CD4-positive, alpha-beta T cell (primary cell): Measurements from ENCODE around the gene LAT. TPM values are rescaled to one million over a fixed set of nuclear protein-coding genes. Genes with fewer than 3 reads are reported as not detected.

Experiments used
- ATAC-seq: fragments of 200-7000 bp; cut with Tn5 transposase; one replicate; pipeline ENCODE4 v1.10.0; 2022; ENCODE audit warnings: mild to moderate bottlenecking; ENCODE audit not compliant: poor library complexity
- CTCF ChIA-PET: fragments of 350-600 bp; sonication (Branson Sonifier 250); formaldehyde crosslinking; loops from one replicate; lab custom pipeline; 2021; ENCODE audit warnings: antibody characterized with exemption, inconsistent platforms; lab: Charles Lee
- POLR2A ChIA-PET: fragments of 350-600 bp; sonication (Branson Sonifier 250); formaldehyde crosslinking; loops from one replicate; lab custom pipeline; 2021; ENCODE audit warnings: antibody characterized with exemption, inconsistent platforms; lab: Charles Lee
- DNase-seq, 14 experiments: peaks; one replicate each; pipeline ENCODE4 v3.0.0-alpha.2; 2013 to 2020; ENCODE audit warnings: mixed read lengths in 2 of 14
- H3K27ac ChIP-seq, 2 donors: one replicate each; pipeline versions ENCODE4 v1.5.1 to v1.7.0; 2013; ENCODE audit warnings: low read length in 2 of 2, low read depth in 1 of 2, mild to moderate bottlenecking in 1 of 2
- H3K27me3 ChIP-seq, 2 experiments: 1 replicate in 1 of 2; 2 replicates in 1 of 2; pipeline versions ENCODE4 v1.6.1 to v1.7.0; 2013; ENCODE audit warnings: low read length in 2 of 2, control low read depth in 1 of 2, mild to moderate bottlenecking in 1 of 2, moderate library complexity in 1 of 2; ENCODE audit not compliant: insufficient read depth in 2 of 2, control insufficient read depth in 1 of 2
- H3K36me3 ChIP-seq: one replicate; pipeline ENCODE4 v1.6.1; 2013; ENCODE audit warnings: low read length, control low read depth; ENCODE audit not compliant: insufficient read depth
- H3K4me1 ChIP-seq: one replicate; pipeline ENCODE4 v1.6.1; 2013; ENCODE audit warnings: low read length, control low read depth; ENCODE audit not compliant: insufficient read depth
- H3K4me3 ChIP-seq: one replicate; pipeline ENCODE4 v1.5.1; 2013; ENCODE audit warnings: mild to moderate bottlenecking, low read length, moderate library complexity
- H3K9me3 ChIP-seq, 2 experiments: 1 replicate in 1 of 2; 2 replicates in 1 of 2; pipeline versions ENCODE4 v1.6.1 to v1.7.0; 2013; ENCODE audit warnings: low read length in 2 of 2, mild to moderate bottlenecking in 2 of 2, control low read depth in 1 of 2, moderate library complexity in 1 of 2; ENCODE audit not compliant: control insufficient read depth in 1 of 2, insufficient read depth in 1 of 2
- H3K27ac Mint-ChIP-seq: one replicate; pipeline ENCODE4 v1.8.0; 2020; ENCODE audit warnings: mixed read lengths
- H3K27me3 Mint-ChIP-seq: one replicate; pipeline ENCODE4 v1.8.0; 2021; ENCODE audit warnings: mixed read lengths
- H3K36me3 Mint-ChIP-seq: one replicate; pipeline ENCODE4 v1.8.0; 2021; ENCODE audit warnings: low read depth, mixed read lengths
- H3K4me1 Mint-ChIP-seq: one replicate; pipeline ENCODE4 v1.8.0; 2021; ENCODE audit warnings: low read depth, mixed read lengths
- H3K4me3 Mint-ChIP-seq: one replicate; pipeline ENCODE4 v1.8.0; 2020; ENCODE audit warnings: mild to moderate bottlenecking, mixed read lengths
- H3K9me3 Mint-ChIP-seq: one replicate; pipeline ENCODE4 v1.8.0; 2020; ENCODE audit warnings: mixed read lengths
- CTCF ChIP-seq: fragments of 200-600 bp; IDR thresholded peaks from one replicate; pipeline ENCODE4 v1.8.0; 2022; ENCODE audit warnings: antibody characterized with exemption, mild to moderate bottlenecking
- intact Hi-C, 2 experiments: fragments of 100-400 bp; cut with DNase I in 1 of 2; cut with micrococcal nuclease in 1 of 2; formaldehyde crosslinking; loops; one replicate each; pipeline versions ENCODE4 v1.15.1 to v1.9.0; 2023 to 2025; cut with DNase I, micrococcal nuclease
- total RNA-seq, 174 experiments: library from RNA in 2 of 174; stranded (reverse) in 2 of 174; gene quantifications; one replicate each; pipeline ENCODE4 v1.2.3 and lab custom pipeline; 2021 to 2026

Gene LAT
- total RNA-seq, 2 experiments from 2014 or later, result 156 to 160 TPM

- no peaks in the 10 kb centered on the region for H3K9me3 ChIP-seq
- H3K4me3 ChIP-seq, result no peak overlapping the region
- ChIA-PET CTCF (no interaction called here), POLR2A (interaction anchor here (2.2 to 4.2 kb wide), 4 partner anchors 9 to 24 kb away, joined by 13 to 25 read pairs (median 20); no protein-coding TSS in a partner anchor)
- peaks cover 73% of the 10 kb centered on the region for H3K4me1 ChIP-seq
- H3K36me3 ChIP-seq, result no peaks in the 10 kb centered on the region
- Mint-ChIP-seq H3K9me3 (no peaks in the 10 kb centered on the region), H3K4me1 (peaks cover 66% of the 10 kb centered on the region), H3K4me3 (peak overlapping the region; percentile 74), H3K27me3 (no peaks in the 10 kb centered on the region), H3K27ac (peak overlapping the region; percentile 97), H3K36me3 (no peaks in the 10 kb centered on the region)
- no peak for DNase-seq
- H3K27ac ChIP-seq, result peak overlapping the region; percentile 49 to 58
- no peak for ATAC-seq
- no peak for TF ChIP-seq CTCF
- intact Hi-C loops, result no loop called here
- H3K27me3 ChIP-seq, result no peaks in the 10 kb centered on the region
Observed at GRCh38 chr16:29011851-29012250, 27.0 kb downstream of the LAT start.

- Mint-ChIP-seq H3K9me3 (no peaks in the 10 kb centered on the region), H3K4me3 (peak overlapping the region; percentile 74), H3K4me1 (peaks cover 57% of the 10 kb centered on the region), H3K36me3 (no peaks in the 10 kb centered on the region), H3K27me3 (no peaks in the 10 kb centered on the region), H3K27ac (peak overlapping the region; percentile 97)
- ChIA-PET POLR2A (interaction anchor here (0.7 to 4.2 kb wide), 8 partner anchors 8 to 63 kb away, joined by 3 to 45 read pairs (median 10); partner anchors contain the start of genes LAT and NFATC2IP), CTCF (interaction anchor here (0.7 kb wide), 1 partner anchor 39 kb away, joined by 4 read pairs; no protein-coding TSS in a partner anchor)
- peak overlapping the region; percentile 58 to 64 for H3K27ac ChIP-seq
- ATAC-seq (peak; percentile 72), DNase-seq (peak in 8 of 14 experiments; percentile 17 to 78 (median 50))
- peaks cover 61% of the 10 kb centered on the region for H3K4me1 ChIP-seq
- H3K4me3 ChIP-seq, result no peak overlapping the region
- H3K27me3 ChIP-seq, result no peaks in the 10 kb centered on the region
- no peak for TF ChIP-seq CTCF
- intact Hi-C loops, result no loop called here
- H3K9me3 ChIP-seq, result no peaks in the 10 kb centered on the region
- no peaks in the 10 kb centered on the region for H3K36me3 ChIP-seq
Observed at GRCh38 chr16:29012913-29013553, 28.2 kb downstream of the LAT start.

- H3K4me3 Mint-ChIP-seq, result peak overlapping the region; percentile 68
- no peaks in the 10 kb centered on the region for H3K9me3 Mint-ChIP-seq
- intact Hi-C loops, result no loop called here
- no peak for ATAC-seq
- Histone ChIP-seq H3K9me3 (no peaks in the 10 kb centered on the region), H3K4me3 (no peak overlapping the region), H3K27ac (peak overlapping the region in 1 of 2 donors; percentile 7), H3K4me1 (peaks cover 45% of the 10 kb centered on the region), H3K36me3 (no peaks in the 10 kb centered on the region), H3K27me3 (no peaks in the 10 kb centered on the region)
- H3K36me3 Mint-ChIP-seq, result no peaks in the 10 kb centered on the region
- no peak for DNase-seq
- H3K27ac Mint-ChIP-seq, result peak overlapping the region; percentile 97
- ChIA-PET CTCF (no interaction called here), POLR2A (interaction anchor here (1.2 to 4.2 kb wide), 4 partner anchors 10 to 40 kb away, joined by 3 to 45 read pairs (median 23); partner anchors contain the start of gene LAT)
- no peak for TF ChIP-seq CTCF
- H3K27me3 Mint-ChIP-seq, result no peaks in the 10 kb centered on the region
- H3K4me1 Mint-ChIP-seq, result peaks cover 43% of the 10 kb centered on the region
Observed at GRCh38 chr16:29014561-29015069, 29.8 kb downstream of the LAT start.
